IPS DF 6.9 (cell line): ENCODE results near the gene NCK2.

Experiments
- DNase-seq: peaks from one replicate; pipeline ENCODE4 v3.0.0-alpha.2; 2013; ENCODE audit warnings: low read depth, low spot score
- H3K27ac ChIP-seq: one replicate; pipeline ENCODE4 v1.5.1; 2013; ENCODE audit warnings: low read length, control low read depth
- H3K27me3 ChIP-seq: 2 replicates; pipeline ENCODE4 v1.6.1; 2013; ENCODE audit warnings: mild to moderate bottlenecking, low read length; ENCODE audit not compliant: control insufficient read depth, insufficient read depth
- H3K36me3 ChIP-seq: 2 replicates; pipeline ENCODE4 v1.6.1; 2013; ENCODE audit warnings: low read length; ENCODE audit not compliant: control insufficient read depth, insufficient read depth
- H3K4me1 ChIP-seq: 2 replicates; pipeline ENCODE4 v1.6.1; 2013; ENCODE audit warnings: low read length; ENCODE audit not compliant: control insufficient read depth, insufficient read depth
- H3K4me3 ChIP-seq: 2 replicates; pipeline ENCODE4 v1.5.1; 2013; ENCODE audit warnings: mild to moderate bottlenecking, low read length
- H3K9me3 ChIP-seq: 2 replicates; pipeline ENCODE4 v1.6.1; 2013; ENCODE audit warnings: low read length, inconsistent platforms; ENCODE audit not compliant: control insufficient read depth, insufficient read depth
- WGBS: extraction: QIAGEN DNeasy Blood & Tissue Kit; methylation state at CpG from one replicate; pipeline ENCODE4 v1.1.7; 2013; ENCODE audit warnings: mixed read lengths, missing lambda C conversion rate; ENCODE audit not compliant: insufficient read length, insufficient coverage; 5-methylcytosine and 5-hydroxymethylcytosine counted together

The NCK2 gene

GRCh38 chr2:105809097-105809473 lies 64.4 kb downstream of the NCK2 start:
- Histone ChIP-seq H3K27ac (no peak overlapping the region), H3K27me3 (no peaks in the 10 kb centered on the region), H3K4me3 (no peak overlapping the region), H3K9me3 (no peaks in the 10 kb centered on the region), H3K4me1 (peaks cover 4% of the 10 kb centered on the region; the same call in 1 of the 2 replicates), H3K36me3 (no peaks in the 10 kb centered on the region)
- WGBS = no CpG with 5 or more reads among the region's 4 CpGs
- no peak for DNase-seq

- H3K27ac ChIP-seq = no peak overlapping the region
- H3K4me1 ChIP-seq = peaks cover 3% of the 10 kb centered on the region; the same call in 1 of the 2 replicates
- H3K4me3 ChIP-seq = no peak overlapping the region
- WGBS = no CpG with 5 or more reads among the region's 3 CpGs
- H3K9me3 ChIP-seq = no peaks in the 10 kb centered on the region
- no peaks in the 10 kb centered on the region for H3K36me3 ChIP-seq
- DNase-seq = no peak
- H3K27me3 ChIP-seq = no peaks in the 10 kb centered on the region
These were observed 65.0 kb downstream of the NCK2 start for GRCh38 chr2:105809723-105810122.

GRCh38 chr2:105812180-105813044 lies 67.7 kb downstream of the NCK2 start:
- H3K36me3 ChIP-seq = no peaks in the 10 kb centered on the region
- no peak overlapping the region for H3K27ac ChIP-seq
- whole genome bisulfite sequencing = no CpG with 5 or more reads among the region's 12 CpGs
- no peak overlapping the region for H3K4me3 ChIP-seq
- H3K9me3 ChIP-seq = no peaks in the 10 kb centered on the region
- no peaks in the 10 kb centered on the region for H3K27me3 ChIP-seq
- H3K4me1 ChIP-seq = peaks cover 2% of the 10 kb centered on the region
- no peak for DNase-seq

GRCh38 chr2:105813045-105813315 lies 68.3 kb downstream of the NCK2 start:
- Histone ChIP-seq H3K4me1 (peaks cover 2% of the 10 kb centered on the region), H3K4me3 (no peak overlapping the region), H3K9me3 (no peaks in the 10 kb centered on the region), H3K36me3 (no peaks in the 10 kb centered on the region), H3K27ac (no peak overlapping the region), H3K27me3 (no peaks in the 10 kb centered on the region)
- WGBS = no CpG with 5 or more reads among the region's 4 CpGs
- no peak for DNase-seq

GRCh38 chr2:105813405-105813804 lies 68.7 kb downstream of the NCK2 start:
- no peak overlapping the region for H3K27ac ChIP-seq

GRCh38 chr2:105814291-105814940 lies 69.7 kb downstream of the NCK2 start:
- no peak for DNase-seq
- Histone ChIP-seq H3K4me3 (no peak overlapping the region), H3K9me3 (no peaks in the 10 kb centered on the region), H3K36me3 (no peaks in the 10 kb centered on the region), H3K4me1 (no peaks in the 10 kb centered on the region; the same call in 1 of the 2 replicates), H3K27ac (no peak overlapping the region), H3K27me3 (no peaks in the 10 kb centered on the region)
- WGBS = no CpG with 5 or more reads among the region's 9 CpGs

More at GRCh38 chr2:105813405-105813804, 68.7 kb downstream of the NCK2 start:
- H3K4me1 ChIP-seq = peaks cover 2% of the 10 kb centered on the region
- no peaks in the 10 kb centered on the region for H3K9me3 ChIP-seq
- H3K4me3 ChIP-seq = no peak overlapping the region
- WGBS = no CpG with 5 or more reads among the region's 5 CpGs
- H3K27me3 ChIP-seq = no peaks in the 10 kb centered on the region
- H3K36me3 ChIP-seq = no peaks in the 10 kb centered on the region
- no peak for DNase-seq

GRCh38 chr2:105815401-105815800 lies 70.7 kb downstream of the NCK2 start:
- no peak for DNase-seq
- no CpG with 5 or more reads among the region's 7 CpGs for WGBS
- no peaks in the 10 kb centered on the region for H3K9me3 ChIP-seq
- no peak overlapping the region for H3K4me3 ChIP-seq
- no peaks in the 10 kb centered on the region for H3K27me3 ChIP-seq
- no peaks in the 10 kb centered on the region for H3K36me3 ChIP-seq
- H3K27ac ChIP-seq = no peak overlapping the region
- H3K4me1 ChIP-seq = no peaks in the 10 kb centered on the region; the same call in 1 of the 2 replicates

- no peaks in the 10 kb centered on the region for H3K9me3 ChIP-seq
- no peak overlapping the region for H3K27ac ChIP-seq
- H3K27me3 ChIP-seq = no peaks in the 10 kb centered on the region
- H3K4me3 ChIP-seq = no peak overlapping the region
- no peaks in the 10 kb centered on the region; the same call in 1 of the 2 replicates for H3K4me1 ChIP-seq
- DNase-seq = no peak
- no peaks in the 10 kb centered on the region for H3K36me3 ChIP-seq
- WGBS = no CpG with 5 or more reads among the region's 8 CpGs
These were observed 75.4 kb downstream of the NCK2 start for GRCh38 chr2:105820151-105820550.

GRCh38 chr2:105820691-105821090 lies 76.0 kb downstream of the NCK2 start:
- no CpG with 5 or more reads among the region's 6 CpGs for WGBS
- no peaks in the 10 kb centered on the region for H3K36me3 ChIP-seq

GRCh38 chr2:105821428-105822125 lies 76.9 kb downstream of the NCK2 start:
- Histone ChIP-seq H3K36me3 (no peaks in the 10 kb centered on the region), H3K27ac (no peak overlapping the region), H3K4me1 (no peaks in the 10 kb centered on the region), H3K9me3 (no peaks in the 10 kb centered on the region), H3K4me3 (no peak overlapping the region), H3K27me3 (no peaks in the 10 kb centered on the region)
- no CpG with 5 or more reads among the region's 12 CpGs for WGBS
- no peak for DNase-seq

More at GRCh38 chr2:105820691-105821090, 76.0 kb downstream of the NCK2 start:
- no peak for DNase-seq
- no peak overlapping the region for H3K4me3 ChIP-seq
- H3K9me3 ChIP-seq = no peaks in the 10 kb centered on the region
- no peaks in the 10 kb centered on the region; the same call in 1 of the 2 replicates for H3K4me1 ChIP-seq
- no peaks in the 10 kb centered on the region for H3K27me3 ChIP-seq
- H3K27ac ChIP-seq = no peak overlapping the region
